Lung (tissue), 12 donors: ENCODE measurements around the gene ARHGAP8. TPM values are rescaled to one million over a fixed set of nuclear protein-coding genes. Genes with fewer than 3 reads are reported as not detected.

Source experiments
- ATAC-seq: fragments of 200-7000 bp; cut with Tn5 transposase; one replicate; pipeline ENCODE4 v1.9.1; 2020; ENCODE audit warnings: moderate number of reproducible peaks; ENCODE audit not compliant: insufficient read depth, low FRiP score
- DNase-seq, 3 donors: peaks; one replicate each; pipeline ENCODE4 v3.0.0-alpha.2; 2013 to 2017
- H3K27ac ChIP-seq, 2 donors: one replicate each; pipeline ENCODE4 v1.5.1; 2013; ENCODE audit warnings: mild to moderate bottlenecking in 2 of 2, moderate library complexity in 2 of 2, control low read depth in 1 of 2, inconsistent platforms in 1 of 2, low read depth in 1 of 2, low read length in 1 of 2
- H3K27me3 ChIP-seq, 3 donors: one replicate each; pipeline ENCODE4 v1.5.1; 2013; ENCODE audit warnings: low read length in 2 of 3; ENCODE audit not compliant: control insufficient read depth in 3 of 3, insufficient read depth in 3 of 3
- H3K36me3 ChIP-seq, 4 donors: one replicate each; pipeline ENCODE4 v1.5.1; 2013; ENCODE audit warnings: low read length in 4 of 4, mild to moderate bottlenecking in 1 of 4, moderate library complexity in 1 of 4; ENCODE audit not compliant: control insufficient read depth in 4 of 4, insufficient read depth in 4 of 4
- H3K4me1 ChIP-seq, 5 donors: one replicate each; pipeline ENCODE4 v1.5.1; 2013; ENCODE audit warnings: low read length in 5 of 5, mild to moderate bottlenecking in 2 of 5, moderate library complexity in 1 of 5; ENCODE audit not compliant: control insufficient read depth in 5 of 5, insufficient read depth in 5 of 5
- H3K4me3 ChIP-seq: one replicate; pipeline ENCODE4 v1.5.1; 2013; ENCODE audit warnings: mild to moderate bottlenecking, control low read depth, moderate library complexity
- H3K9ac ChIP-seq, 2 donors: one replicate each; pipeline ENCODE4 v1.5.1; 2013; ENCODE audit warnings: low read length in 2 of 2, control low read depth in 1 of 2; ENCODE audit not compliant: insufficient read depth in 1 of 2
- H3K9me3 ChIP-seq, 4 donors: one replicate each; pipeline ENCODE4 v1.5.1; 2013; ENCODE audit warnings: low read length in 3 of 4, mild to moderate bottlenecking in 1 of 4, moderate library complexity in 1 of 4; ENCODE audit not compliant: control insufficient read depth in 4 of 4, insufficient read depth in 3 of 4
- CTCF ChIP-seq: IDR thresholded peaks from 2 replicates; pipeline ENCODE4 v1.5.1; 2012; ENCODE audit warnings: mild to moderate bottlenecking; ENCODE audit errors: control extremely low read depth, extremely low read depth
- WGBS, 2 donors: extraction: QIAGEN DNeasy Blood & Tissue Kit; methylation state at CpG; one replicate each; pipeline ENCODE4 v1.1.7; 2013; 5-methylcytosine and 5-hydroxymethylcytosine counted together
- polyA plus RNA-seq, 2 donors: library from polyadenylated mRNA; stranded (reverse); fragments of 200-250 nt; gene quantifications; one replicate each; pipeline ENCODE4 v1.2.1, GENCODE V29; 2013
- total RNA-seq, 2 donors: library from RNA; depleted of rRNA in 1 of 2; stranded (reverse); fragments of >200 nt in 1 of 2; gene quantifications; one replicate each; pipeline ENCODE4 v1.2.1, GENCODE V29; 2014 to 2021
- donor health status: control.
- donor health status: control.
- donor health status: Bipolar disorder and iron deficiency.
- donor health status: healthy.
- donor health status: DM: yes; HTN: yes; CAD: no.

Gene ARHGAP8
- total and polyA plus RNA-seq, 4 donors: 6.8 to 21.6 (median 16.5) TPM

DNA sequence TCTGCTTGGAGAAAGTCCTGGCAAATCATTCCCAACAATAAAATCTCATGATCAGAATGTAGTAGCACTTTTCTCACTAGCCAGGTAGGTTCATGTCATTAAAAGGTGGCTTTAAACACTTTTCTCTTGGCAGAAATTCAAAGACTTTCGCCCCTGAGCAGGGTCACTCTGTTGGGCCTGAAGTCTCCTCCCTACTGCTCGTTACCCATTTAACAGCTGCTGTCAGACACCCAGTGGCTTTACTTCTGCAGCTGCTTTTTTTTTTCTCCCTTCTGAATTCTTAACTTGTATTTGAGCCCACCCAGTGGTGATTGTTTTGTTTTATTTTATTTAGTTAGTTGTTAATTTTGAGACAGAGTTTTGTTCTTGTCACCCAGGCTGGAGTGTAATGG, 25.0 kb downstream of the ARHGAP8 start:
- no peaks in the 10 kb centered on the region for H3K36me3 ChIP-seq
- DNase-seq: peak in 2 of 3 donors; percentile 49 to 50
- ATAC-seq: no peak
- H3K4me1 ChIP-seq: peaks cover 0 to 8% (median 0%) of the 10 kb centered on the region in 5 donors
- 53 to 71% methylated on average over 2 of the region's 2 CpGs for WGBS, 2 donors
- no peak for TF ChIP-seq CTCF
- no peak overlapping the region for H3K27ac ChIP-seq
- H3K27me3 ChIP-seq: no peaks in the 10 kb centered on the region
- peaks cover 0 to 11% (median 2%) of the 10 kb centered on the region in 4 donors for H3K9me3 ChIP-seq
- no peak overlapping the region for H3K9ac ChIP-seq
- no peak overlapping the region for H3K4me3 ChIP-seq

- Histone ChIP-seq H3K27me3 (no peaks in the 10 kb centered on the region), H3K9me3 (no peaks in the 10 kb centered on the region), H3K27ac (no peak overlapping the region), H3K4me3 (no peak overlapping the region), H3K9ac (no peak overlapping the region), H3K36me3 (no peaks in the 10 kb centered on the region), H3K4me1 (peaks cover 0 to 8% (median 0%) of the 10 kb centered on the region in 5 donors)
- no peak for ATAC-seq
- WGBS, 2 donors: 80 to 84% methylated on average over 17 of the region's 17 CpGs
- TF ChIP-seq CTCF: no peak
- peak in 2 of 3 donors; percentile 67 to 76 for DNase-seq
Measured at GRCh38 chr22:44780876-44781449, 28.6 kb downstream of the ARHGAP8 start.

DNA sequence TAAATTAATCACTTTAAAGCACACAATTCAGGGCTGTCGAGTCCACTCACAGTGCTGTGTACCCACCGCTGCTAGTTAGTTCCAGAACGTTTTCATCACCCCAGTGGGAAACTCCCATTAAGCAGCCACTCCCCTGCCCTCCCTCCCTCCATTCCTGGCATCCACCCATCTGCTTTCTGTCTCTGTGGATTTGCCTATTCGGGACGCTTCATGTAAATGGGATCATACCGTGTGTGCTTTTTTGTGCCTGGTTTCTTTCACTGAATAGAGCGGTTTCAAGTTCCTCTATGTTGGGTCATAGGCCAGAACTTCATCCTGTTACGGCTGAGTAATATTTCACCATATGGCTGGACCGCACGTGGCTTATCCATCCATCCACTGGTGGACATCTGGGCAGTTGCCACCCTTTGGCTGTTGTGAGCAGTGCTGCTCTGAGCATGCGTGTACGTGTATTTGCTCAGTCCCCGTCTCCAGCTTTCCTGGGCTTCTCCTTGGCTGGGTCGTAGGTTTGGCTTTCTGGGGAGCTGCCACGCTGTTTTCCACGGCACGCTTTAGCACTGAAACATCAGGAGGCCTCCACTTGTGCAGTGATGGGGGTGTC, 30.1 kb downstream of the ARHGAP8 start:
- no peak for ATAC-seq
- no peaks in the 10 kb centered on the region for H3K27me3 ChIP-seq
- no peaks in the 10 kb centered on the region for H3K9me3 ChIP-seq
- H3K27ac ChIP-seq: no peak overlapping the region
- no peak for TF ChIP-seq CTCF
- H3K36me3 ChIP-seq: no peaks in the 10 kb centered on the region
- peak in 1 of 3 donors; percentile 50 for DNase-seq
- 71 to 81% methylated on average over 17 of the region's 17 CpGs for WGBS, 2 donors
- H3K4me1 ChIP-seq: no peaks in the 10 kb centered on the region
- no peak overlapping the region for H3K4me3 ChIP-seq
- H3K9ac ChIP-seq: no peak overlapping the region
